Measurements from ENCODE around the gene SH2D4B. TPM values are rescaled to one million over a fixed set of nuclear protein-coding genes. Genes with fewer than 3 reads are reported as not detected.

Gene SH2D4B
- total RNA-seq, 2 donors from 2014 or later: 0.10 TPM; not detected in 1

DNA sequence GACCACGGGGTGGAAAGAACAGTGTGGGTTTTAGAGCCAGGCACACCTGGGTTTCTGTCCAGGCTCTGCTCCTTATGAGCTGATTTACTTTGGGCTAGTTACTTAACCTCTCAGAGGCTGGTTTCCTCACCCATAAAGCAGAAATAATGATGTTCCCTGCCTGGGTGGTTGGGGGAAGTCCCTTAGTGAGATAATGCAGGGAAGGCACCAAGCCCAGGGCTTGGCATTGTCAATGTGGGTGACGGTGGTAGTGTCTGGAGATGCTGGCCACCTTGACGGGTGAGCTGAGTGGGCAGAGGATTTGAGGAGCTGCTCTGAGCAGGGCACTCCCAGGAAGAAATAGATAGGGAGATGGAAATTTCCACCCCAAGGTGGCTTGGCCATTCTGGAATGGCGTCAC lies 65.2 kb downstream of the SH2D4B start:
- intact Hi-C loops (cut with DNase I): no loop called here
- DNase-seq (ENCODE audit: low spot score): no peak

DNA sequence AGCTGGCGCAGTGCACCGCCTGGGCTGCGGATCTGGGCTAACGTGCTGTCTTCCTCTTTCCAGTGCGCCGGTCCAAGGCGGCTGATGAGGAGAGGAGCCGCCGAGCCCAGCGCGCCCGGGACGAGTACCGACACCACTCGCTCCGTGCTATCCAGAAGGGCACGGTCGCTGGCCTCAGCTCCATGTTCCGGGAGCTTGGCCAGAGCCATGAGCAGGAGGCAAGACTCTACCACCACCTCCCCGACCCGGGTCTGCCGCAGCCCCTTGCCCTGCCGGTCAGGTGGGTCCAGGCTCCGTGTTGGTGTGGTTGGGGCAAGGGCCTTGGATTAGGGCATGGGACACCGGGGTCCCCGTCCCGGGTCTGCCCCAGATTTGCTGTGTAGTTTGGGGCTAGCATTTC lies 65.8 kb downstream of the SH2D4B start:
- DNase-seq (ENCODE audit: low spot score): no peak
- intact Hi-C loops (cut with DNase I): no loop called here

DNA sequence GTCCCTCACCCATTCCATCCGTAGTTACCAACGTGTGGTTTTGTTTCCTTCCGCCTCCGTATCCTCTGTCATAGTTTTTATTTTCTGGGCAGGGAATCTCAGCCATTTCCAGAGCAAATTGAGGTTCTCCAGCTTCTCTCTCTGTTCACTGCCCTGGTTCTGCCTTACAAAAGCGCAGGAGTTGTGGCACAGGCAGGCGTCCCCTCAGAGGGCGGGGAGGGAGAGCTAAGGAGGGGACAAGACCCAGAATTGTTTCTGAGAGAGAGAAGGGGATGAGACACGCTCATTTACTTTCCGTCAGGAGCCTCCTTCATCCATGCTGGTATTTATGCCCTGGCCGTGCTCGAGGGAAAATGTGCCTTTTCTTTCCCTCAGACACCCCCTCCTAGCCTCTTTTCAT lies 71.0 kb downstream of the SH2D4B start:
- intact Hi-C loops (cut with DNase I): no loop called here
- no peak for DNase-seq (ENCODE audit: low spot score)

DNA sequence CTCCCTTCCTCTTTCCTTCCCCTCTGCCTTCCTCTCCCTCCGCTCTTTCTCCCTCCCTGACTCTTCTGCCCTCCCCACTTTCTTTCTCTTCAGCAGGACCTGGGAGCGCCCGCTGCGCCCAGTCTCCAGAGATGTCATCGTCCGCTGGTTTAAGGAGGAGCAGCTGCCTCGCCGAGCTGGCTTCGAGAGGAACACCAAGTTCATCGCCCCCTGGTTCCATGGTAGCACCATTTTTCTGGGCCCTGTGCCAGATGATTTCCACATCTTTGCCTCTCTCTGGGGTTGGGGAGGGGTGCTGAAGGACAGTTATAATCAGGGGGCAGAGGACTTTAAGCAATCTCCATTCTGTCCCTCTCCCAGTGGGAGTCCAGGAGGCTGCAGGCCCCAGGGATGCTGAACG lies 71.6 kb downstream of the SH2D4B start:
- intact Hi-C loops (cut with DNase I): no loop called here
- DNase-seq (ENCODE audit: low spot score): no peak

DNA sequence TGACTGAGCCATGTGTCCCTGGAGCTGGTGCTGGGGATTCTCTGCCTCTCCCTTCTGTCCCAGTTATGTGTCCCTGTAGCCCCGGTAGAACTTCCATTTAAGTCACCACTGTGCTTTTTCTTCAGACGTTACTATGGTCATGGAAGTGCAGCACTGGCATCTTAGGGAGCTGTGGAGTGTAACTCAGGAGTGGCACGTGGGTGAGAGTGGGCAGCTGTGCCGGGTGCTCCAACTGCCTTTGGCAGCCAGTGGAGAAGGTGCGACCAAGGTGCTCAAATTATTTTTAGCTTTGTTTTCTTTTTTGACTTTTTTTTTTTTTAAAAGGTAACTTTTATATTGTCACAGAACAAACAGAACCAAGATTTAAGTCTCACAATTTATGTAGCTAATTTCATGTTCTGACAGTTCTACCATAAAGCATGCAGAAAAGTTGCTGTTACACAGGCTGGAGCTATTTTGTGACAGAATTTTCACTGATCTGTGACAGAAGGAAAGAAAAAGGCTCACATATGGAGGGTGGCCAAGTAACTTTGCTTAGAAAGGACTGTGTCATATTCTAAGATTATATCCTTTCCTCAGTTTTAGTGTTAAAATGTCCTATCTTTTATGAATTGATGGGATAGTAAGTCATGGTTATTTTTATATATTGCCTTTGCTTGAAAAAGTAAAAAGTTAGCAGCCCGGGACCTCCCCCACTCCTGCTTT lies 73.9 kb downstream of the SH2D4B start:
- DNase-seq (ENCODE audit: low spot score): no peak

DNA sequence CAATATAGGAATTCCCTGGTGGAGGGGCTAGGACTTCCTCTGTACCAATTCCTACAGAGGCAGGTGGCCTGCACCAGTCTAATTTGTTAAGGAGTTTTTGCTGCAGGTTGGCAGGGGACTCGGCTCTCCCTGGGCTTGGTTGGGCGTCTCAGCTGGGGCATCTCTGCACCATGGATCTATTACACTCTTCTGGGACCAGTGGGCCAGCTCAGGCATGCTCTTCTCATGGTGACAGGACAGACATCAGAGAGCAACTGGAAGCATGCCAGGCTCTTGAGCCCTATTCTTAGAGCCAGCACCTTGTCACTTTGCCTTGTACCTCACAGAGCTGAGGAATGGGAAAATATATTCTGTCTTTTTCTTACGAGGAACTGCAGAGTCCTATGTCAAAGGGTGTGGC lies 74.6 kb downstream of the SH2D4B start:
- no peak for DNase-seq (ENCODE audit: low spot score)
- intact Hi-C loops (cut with DNase I): no loop called here

More for the DNA sequence above, 73.9 kb downstream of the SH2D4B start:
- intact Hi-C loops (cut with DNase I): no loop called here

DNA sequence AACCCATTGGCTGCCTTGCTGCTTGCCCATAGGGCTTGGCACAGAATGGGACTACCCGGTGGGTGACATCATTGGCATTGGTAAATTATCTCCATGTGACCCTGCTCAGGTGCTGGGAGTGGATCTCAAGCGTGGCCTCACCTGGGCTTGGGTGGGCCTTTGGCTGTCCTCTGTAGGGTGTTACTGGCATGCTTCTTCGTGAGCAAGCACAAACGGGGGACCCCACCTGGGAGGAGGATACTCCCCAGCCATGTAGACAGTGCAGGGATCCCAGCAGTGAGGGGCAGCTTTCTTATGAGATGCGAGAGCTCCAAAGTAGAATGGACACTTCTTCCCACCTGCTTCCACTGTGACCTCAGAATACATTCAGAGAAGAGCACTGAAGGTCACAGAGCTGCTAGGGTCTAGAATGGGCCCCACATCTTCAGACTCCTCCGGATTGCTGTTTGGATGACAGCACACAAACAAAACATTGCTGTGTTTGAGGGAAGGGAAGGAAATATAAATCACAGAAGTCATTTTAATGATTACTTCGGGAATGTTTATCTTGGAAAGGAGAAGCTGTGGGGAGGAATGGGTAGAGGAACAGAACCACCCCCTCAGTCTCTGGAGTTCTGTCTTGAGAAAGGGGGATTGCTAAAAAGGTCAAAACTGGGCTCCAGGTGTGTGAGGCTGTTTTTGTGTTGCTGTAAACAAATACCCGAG lies 75.9 kb downstream of the SH2D4B start:
- DNase-seq (ENCODE audit: low spot score): no peak
- intact Hi-C loops (cut with DNase I): no loop called here

DNA sequence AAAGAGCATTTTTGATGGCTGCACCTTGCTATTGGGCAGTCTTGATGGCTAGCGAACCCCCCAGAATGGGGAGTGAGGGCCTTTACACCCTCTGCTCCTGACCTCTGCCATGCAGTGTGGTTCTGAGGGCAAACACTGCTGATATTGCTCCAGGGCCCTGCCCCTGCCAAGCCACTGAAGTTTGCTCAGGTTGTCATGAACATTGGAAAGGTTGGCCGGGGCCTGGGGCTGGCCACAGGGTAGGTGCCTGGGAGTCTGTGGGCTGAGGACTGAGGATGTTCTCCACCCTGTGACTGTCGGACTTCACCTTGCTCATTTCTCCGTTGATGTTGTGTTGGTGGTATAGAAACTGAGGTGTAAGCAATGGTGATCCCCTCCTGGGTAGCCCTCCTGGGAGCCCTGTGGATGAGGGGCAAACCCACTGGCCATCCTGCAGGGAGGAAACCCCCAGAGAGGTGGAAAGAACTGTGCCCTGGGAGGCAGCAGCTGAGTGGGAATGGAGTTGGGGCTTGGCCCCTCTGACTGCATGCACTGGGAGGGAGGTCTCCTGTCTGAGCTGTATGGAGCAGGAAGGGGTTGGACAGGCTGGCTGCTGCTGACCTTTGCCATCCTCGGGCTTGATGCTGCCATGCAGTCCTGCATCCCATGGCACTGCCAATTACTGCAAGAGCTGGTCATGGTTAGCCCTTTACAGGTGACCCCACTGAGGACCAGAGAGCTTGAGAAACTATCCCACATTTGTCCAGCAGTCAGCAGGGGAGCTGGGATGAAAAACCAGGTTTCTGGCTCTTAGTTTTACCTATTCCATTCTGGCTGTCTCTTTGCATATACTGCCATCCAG lies 77.1 kb downstream of the SH2D4B start:
- DNase-seq (ENCODE audit: low spot score): no peak
- intact Hi-C loops (cut with DNase I): no loop called here

DNA sequence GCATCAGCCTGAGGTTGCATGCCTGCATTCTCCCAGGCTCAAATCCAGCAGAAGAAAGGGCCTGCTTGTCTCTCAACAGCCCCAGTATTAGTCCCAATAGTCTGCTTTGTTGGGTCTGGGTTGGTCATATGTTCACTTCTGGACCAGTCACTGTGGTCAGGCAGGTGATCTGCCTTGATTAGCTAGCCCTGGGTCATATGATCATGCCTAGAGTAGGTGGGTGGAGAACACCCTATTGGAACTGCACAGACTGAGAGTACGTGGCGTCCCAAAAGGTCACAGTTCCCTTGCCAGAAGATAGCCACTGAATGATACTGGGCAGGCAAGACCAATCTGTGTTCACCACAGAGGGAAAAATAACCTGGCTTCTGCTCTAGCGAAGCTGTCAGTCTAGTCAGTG lies 80.1 kb downstream of the SH2D4B start:
- no peak for DNase-seq (ENCODE audit: low spot score)
- intact Hi-C loops (cut with DNase I): no loop called here

DNA sequence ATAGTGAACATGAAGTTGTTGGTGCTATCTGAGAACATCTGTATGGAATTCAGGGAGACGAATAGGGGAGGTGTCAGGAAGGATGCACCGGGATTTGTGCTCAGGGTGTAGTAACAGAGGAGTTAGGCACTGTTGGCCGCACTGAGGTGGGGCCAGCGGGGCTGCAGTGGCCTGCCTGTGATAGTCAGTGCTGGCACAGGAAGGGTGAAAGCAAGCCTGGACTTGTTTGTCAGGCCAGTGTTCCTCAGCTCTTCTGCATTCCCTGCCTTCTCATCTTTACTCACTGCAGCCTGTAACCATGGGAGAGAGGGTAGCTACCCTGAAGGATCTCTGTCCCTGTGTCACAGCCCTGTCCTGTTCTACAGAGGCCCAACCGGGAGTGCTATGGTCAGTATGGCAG lies 81.3 kb downstream of the SH2D4B start:
- no peak for DNase-seq (ENCODE audit: low spot score)
- intact Hi-C loops (cut with DNase I): no loop called here

DNA sequence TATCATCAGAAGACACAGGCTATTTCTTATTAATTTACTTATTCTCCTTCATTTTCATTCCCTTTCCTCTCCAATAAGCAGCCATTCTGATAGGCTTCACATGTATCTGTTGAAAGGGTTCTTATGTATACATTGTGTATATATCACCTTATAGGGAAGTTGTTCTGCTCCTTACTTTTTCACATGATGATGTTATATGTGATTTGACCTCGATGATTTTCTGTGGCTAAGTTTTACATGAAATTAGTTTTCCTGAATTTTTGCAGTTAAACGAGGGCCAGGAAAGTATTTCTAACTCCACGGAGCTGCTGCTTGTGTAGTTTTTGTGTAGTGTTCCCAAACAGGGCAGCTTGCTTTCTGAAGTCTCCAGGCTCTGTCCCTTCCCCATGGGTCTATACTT lies 84.5 kb downstream of the SH2D4B start:
- intact Hi-C loops (cut with DNase I): no loop called here
- no peak for DNase-seq (ENCODE audit: low spot score)

DNA sequence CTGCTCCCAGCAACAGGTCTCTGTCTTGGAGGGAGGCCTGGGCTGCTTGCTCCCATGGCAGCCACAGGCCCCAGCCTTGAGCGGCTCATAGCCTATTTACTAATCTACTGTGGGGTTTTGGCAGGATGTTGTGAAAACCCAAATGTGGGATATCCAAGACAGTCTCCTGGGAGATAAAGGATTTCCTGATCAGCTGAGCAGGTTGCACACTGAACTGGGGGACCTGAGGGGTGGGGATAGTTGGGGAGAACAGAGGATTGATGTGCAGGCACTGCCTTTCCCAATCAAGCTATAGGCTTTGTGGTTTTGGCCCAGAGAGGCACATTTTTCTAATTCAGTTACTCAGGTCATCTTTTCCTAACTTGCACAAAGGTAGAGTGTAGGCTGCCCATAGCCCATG lies 92.6 kb downstream of the SH2D4B start:
- DNase-seq (ENCODE audit: low spot score): no peak
- intact Hi-C loops (cut with DNase I): no loop called here

DNA sequence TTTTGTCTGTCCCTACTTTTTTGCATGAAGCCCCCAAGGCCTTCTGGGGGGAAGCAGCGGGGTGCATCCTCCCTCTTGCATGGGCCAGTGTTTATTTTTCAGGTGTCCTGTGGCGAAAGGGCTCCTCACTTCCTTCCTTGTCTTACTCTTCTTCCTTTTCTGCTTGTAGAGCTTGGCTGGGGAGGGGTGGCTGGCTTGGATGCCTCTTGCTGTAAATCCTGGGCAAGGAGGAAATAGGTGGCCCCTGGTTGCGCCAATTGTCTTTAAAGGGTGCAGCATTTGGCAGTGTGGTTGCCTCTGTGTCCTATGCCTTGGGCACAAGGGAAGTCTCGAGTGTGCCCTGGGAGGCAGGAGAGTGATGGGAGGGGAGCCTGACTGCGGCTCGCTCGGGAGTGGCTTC lies 95.0 kb downstream of the SH2D4B start:
- no peak for DNase-seq (ENCODE audit: low spot score)
- intact Hi-C loops (cut with DNase I): no loop called here

DNA sequence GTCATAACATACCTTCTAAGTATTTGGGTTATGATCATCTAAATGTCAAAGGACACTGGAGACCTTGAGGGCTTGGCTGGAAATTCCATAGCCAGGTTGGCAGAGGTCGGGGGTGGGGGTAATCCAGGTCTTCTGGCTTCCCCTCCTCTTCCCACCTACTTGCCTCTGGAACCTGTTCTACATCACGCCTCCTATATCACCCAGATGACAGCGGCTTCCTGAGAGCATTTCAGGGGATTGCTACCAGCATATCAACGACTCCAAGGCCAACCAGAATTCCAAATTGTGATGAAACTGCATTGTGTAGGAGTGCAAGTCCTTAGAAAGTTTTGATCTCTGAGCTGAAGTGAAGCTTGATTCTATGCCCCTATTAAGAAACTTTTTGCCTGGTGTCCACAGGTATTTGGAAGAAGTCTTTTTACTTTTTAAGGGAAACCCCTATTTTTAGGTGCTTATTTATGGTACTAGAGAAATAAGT lies 95.7 kb downstream of the SH2D4B start:
- DNase-seq (ENCODE audit: low spot score): no peak
- intact Hi-C loops (cut with DNase I): no loop called here

DNA sequence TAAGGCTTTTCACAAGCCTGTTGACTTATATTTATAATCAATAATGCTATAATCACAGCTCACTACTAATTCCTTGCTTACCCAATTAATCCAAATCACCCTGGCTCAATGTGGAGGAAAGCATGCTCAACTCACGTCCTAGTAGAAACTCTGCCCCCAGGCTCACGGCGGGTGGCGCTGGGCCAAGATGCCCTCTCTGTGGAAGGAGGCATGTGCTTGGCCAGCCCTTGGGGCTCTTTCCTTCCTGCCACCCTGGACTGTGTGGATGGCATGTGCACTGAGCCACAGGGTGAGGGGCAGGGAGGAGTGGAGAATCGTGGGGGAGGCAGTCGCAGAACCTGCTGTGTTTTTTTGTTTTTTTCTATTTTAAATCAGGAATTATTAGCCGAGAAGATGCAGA lies 96.2 kb downstream of the SH2D4B start:
- DNase-seq (ENCODE audit: low spot score): no peak
- intact Hi-C loops (cut with DNase I): no loop called here

DNA sequence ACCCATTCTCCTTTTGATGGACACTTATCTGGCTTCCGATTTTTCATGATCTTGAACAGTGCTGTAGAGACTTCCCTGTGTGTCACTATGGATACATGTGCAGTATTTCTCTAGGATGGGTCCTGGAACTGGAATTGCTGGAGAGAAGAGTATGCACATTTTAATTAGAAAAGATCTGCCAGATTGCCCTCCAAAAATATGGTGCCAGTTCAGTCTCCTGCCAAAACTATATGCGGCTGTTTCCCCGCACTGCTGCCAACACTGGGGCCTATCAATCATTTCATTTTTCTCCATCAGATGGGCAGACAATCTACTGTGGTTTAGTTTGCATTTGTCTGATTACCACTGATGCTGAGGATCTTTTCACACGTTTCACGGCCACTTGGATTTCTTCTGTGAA lies 105.0 kb downstream of the SH2D4B start:
- DNase-seq (ENCODE audit: low spot score): no peak
- intact Hi-C loops (cut with DNase I): no loop called here

DNA sequence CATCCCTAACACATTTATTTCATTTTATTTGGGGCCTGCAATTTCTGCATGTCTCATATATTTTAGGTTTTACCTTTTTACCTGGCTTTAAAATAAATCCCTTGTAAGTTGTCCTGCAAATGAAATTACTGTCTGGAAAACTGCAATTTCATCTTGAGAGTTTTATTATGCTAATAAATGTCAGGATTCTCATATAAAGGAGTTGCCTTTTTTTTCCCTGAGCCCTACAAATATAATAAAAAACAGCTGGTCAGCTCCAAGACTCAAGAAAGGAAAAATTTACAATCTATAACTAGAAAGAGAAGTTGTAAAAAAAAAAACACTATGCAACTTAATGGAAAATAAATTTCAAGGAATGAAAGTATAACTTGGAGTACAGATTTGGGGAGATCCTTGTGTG lies 108.7 kb downstream of the SH2D4B start:
- intact Hi-C loops (cut with DNase I): no loop called here
- no peak for DNase-seq (ENCODE audit: low spot score)

DNA sequence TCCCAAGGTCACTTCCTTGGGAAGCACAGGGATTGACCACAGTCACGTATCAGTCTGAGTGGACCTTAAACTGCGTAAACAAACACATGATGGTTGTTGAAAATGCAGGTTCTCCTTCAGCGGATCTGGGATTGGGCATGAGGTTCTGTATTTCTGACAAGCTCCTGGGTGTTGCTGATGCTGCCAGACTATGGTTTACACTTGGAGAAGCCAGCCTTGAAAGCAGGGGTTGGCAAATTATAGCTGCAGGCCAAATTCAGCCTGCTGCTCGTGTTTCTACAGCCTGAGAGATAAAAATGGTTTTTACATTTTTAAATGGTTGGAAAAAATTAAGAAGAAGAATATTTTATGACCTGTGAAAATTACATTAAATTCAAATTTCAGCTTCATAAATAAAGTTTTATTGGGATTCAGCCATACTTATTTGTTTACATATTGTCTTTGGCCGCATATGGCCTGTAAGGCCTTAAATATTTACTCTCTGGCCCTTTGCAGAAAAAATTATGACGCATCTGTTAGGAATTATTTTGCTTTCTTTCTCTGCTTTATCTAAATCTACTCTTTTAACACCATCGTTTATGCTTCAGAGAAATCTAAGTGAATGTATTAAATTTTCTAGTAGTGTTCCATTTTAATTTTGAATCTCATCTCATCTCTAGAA lies 109.6 kb downstream of the SH2D4B start:
- DNase-seq (ENCODE audit: low spot score): no peak
- intact Hi-C loops (cut with DNase I): no loop called here

DNA sequence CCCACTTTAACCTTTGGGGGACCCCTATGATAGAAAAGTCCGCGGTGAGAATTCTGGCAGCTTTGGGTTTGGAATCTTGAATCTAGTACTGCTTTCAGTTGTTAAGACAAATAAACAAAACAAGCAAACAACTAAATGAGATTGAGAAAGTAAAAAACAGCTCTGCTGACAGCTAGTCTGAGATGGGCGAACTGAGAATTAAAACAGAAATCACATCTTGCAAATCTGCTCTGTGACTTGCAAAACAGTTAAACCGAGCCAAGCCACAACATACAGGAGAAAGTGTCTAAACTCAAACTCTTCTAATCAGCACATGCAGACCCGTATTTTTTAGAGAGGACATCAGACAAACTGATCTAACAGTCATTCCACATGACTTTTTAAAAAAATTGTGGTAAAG lies 110.4 kb downstream of the SH2D4B start:
- intact Hi-C loops (cut with DNase I): no loop called here
- no peak for DNase-seq (ENCODE audit: low spot score)

DNA sequence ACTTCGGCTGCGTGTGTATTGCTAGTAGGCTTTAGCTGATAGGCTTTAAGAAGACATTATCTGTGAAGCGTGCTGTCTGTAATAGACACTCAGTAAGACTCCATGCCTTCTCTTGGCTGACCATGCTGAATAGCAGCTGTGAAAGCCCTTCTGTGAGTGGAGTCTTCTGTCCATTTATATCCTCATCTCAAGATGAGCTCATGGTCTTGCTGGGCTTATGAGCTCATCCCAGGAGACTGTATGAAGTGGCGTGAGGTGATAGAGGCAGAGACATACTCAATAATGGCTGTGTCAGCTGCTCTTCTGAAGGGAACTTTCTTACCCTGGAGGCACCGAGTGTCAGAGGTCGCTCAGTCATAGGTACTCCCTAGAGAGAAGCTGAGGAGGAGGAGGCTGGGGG lies 111.5 kb downstream of the SH2D4B start:
- intact Hi-C loops (cut with DNase I): no loop called here
- DNase-seq (ENCODE audit: low spot score): no peak
